Adrenal gland (tissue), 5 donors: ENCODE data around the gene C11orf71.

Source experiments
- POLR2A ChIP-seq, 2 donors: fragments of 450-650 bp; IDR thresholded peaks; one replicate each; pipeline ENCODE4 v1.6.1; 2017; ENCODE audit warnings: antibody characterized with exemption in 2 of 2, mild to moderate bottlenecking in 2 of 2, moderate library complexity in 1 of 2
- TF ChIP-seq, protein P1 (sequence below), 6 experiments: fragments of 450-650 bp in 4 of 6; fragments of 200-600 bp in 2 of 6; sonication (generic) in 1 of 6; IDR thresholded peaks; 1 replicate in 5 of 6; 2 replicates in 1 of 6; pipeline versions ENCODE4 v1.5.1 to v1.8.0; 2016 to 2021; ENCODE audit warnings: antibody characterized with exemption in 6 of 6, mild to moderate bottlenecking in 2 of 6, moderate library complexity in 1 of 6
- donor health status: DM: no; HTN: no; CAD: no.

DNA sequence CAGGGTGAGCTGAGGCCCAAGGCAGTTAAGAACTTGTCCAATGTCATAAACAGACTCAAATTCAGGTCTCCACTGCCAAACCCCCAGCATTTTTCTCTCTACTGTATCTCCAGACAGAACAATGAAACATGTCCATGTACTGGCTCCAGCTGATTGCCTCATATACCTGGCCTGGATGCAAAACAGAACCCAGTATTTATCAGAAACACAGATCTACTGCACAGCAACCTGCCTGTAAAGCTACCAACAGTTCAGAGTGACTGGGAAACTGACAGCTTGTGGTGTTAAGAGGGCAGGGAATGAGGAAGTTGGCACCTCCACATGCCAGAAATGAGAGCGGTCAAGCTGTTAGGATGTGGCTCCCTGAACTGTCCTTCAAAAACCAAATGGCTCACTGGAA, 41.6 kb downstream of the C11orf71 start:
- TF ChIP-seq, protein P1, sequence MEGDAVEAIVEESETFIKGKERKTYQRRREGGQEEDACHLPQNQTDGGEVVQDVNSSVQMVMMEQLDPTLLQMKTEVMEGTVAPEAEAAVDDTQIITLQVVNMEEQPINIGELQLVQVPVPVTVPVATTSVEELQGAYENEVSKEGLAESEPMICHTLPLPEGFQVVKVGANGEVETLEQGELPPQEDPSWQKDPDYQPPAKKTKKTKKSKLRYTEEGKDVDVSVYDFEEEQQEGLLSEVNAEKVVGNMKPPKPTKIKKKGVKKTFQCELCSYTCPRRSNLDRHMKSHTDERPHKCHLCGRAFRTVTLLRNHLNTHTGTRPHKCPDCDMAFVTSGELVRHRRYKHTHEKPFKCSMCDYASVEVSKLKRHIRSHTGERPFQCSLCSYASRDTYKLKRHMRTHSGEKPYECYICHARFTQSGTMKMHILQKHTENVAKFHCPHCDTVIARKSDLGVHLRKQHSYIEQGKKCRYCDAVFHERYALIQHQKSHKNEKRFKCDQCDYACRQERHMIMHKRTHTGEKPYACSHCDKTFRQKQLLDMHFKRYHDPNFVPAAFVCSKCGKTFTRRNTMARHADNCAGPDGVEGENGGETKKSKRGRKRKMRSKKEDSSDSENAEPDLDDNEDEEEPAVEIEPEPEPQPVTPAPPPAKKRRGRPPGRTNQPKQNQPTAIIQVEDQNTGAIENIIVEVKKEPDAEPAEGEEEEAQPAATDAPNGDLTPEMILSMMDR (IDR thresholded peaks at IDR 0.05): no peak
- TF ChIP-seq POLR2A (IDR thresholded peaks at IDR 0.05): no peak
